PFSK-1 (cell line): ENCODE results near the gene SIX4.

Experiments used
- POLR2AphosphoS5 ChIP-seq: IDR thresholded peaks from 2 replicates; pipeline ENCODE4 v1.6.1; 2012; ENCODE audit warnings: low read depth, mild to moderate bottlenecking, control low read depth, low read length, moderate library complexity
- TAF1 ChIP-seq: IDR thresholded peaks from 2 replicates; pipeline ENCODE4 v1.6.1; 2012; ENCODE audit warnings: low read length, control low read depth, borderline replicate concordance; ENCODE audit not compliant: insufficient read depth
- TF ChIP-seq, protein P1 (sequence below), 2 experiments: IDR thresholded peaks; 2 replicates each; pipeline versions ENCODE4 v1.6.1 to v1.8.0; 2011 to 2012; ENCODE audit warnings: low read depth in 2 of 2, low read length in 2 of 2, control low read depth in 1 of 2, inconsistent platforms in 1 of 2, mild to moderate bottlenecking in 1 of 2, moderate library complexity in 1 of 2; ENCODE audit not compliant: insufficient read depth in 1 of 2

GRCh38 chr14:60744566-60744965 lies 20.4 kb upstream of the SIX4 start:
- TF ChIP-seq, protein P1, sequence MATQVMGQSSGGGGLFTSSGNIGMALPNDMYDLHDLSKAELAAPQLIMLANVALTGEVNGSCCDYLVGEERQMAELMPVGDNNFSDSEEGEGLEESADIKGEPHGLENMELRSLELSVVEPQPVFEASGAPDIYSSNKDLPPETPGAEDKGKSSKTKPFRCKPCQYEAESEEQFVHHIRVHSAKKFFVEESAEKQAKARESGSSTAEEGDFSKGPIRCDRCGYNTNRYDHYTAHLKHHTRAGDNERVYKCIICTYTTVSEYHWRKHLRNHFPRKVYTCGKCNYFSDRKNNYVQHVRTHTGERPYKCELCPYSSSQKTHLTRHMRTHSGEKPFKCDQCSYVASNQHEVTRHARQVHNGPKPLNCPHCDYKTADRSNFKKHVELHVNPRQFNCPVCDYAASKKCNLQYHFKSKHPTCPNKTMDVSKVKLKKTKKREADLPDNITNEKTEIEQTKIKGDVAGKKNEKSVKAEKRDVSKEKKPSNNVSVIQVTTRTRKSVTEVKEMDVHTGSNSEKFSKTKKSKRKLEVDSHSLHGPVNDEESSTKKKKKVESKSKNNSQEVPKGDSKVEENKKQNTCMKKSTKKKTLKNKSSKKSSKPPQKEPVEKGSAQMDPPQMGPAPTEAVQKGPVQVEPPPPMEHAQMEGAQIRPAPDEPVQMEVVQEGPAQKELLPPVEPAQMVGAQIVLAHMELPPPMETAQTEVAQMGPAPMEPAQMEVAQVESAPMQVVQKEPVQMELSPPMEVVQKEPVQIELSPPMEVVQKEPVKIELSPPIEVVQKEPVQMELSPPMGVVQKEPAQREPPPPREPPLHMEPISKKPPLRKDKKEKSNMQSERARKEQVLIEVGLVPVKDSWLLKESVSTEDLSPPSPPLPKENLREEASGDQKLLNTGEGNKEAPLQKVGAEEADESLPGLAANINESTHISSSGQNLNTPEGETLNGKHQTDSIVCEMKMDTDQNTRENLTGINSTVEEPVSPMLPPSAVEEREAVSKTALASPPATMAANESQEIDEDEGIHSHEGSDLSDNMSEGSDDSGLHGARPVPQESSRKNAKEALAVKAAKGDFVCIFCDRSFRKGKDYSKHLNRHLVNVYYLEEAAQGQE (IDR thresholded peaks at IDR 0.05; ENCODE audit: insufficient read depth in 1 of 2, low read depth in 2 of 2, low read length in 2 of 2): no peak
- TF ChIP-seq TAF1 (no peak), POLR2AphosphoS5 (no peak)
